HEK293T (cell line): Measurements from ENCODE around the gene RNF220.

Source experiments
- CTCF ChIA-PET: fragments of 350-600 bp; formaldehyde crosslinking; extraction: SDS; loops from one replicate; lab custom pipeline; 2021; ENCODE audit warnings: antibody characterized with exemption, inconsistent platforms; lab: Yijun Ruan, JAX
- POLR2A ChIA-PET: fragments of 350-600 bp; formaldehyde crosslinking; extraction: SDS; loops from one replicate; lab custom pipeline; 2020; ENCODE audit warnings: antibody characterized with exemption, inconsistent platforms; lab: Yijun Ruan, JAX
- DNase-seq: peaks from one replicate; pipeline ENCODE4 v3.0.0; 2012; ENCODE audit warnings: mixed read lengths; ENCODE audit errors: extremely low spot score
- ARNT ChIP-seq: fragments of 450-650 bp; IDR thresholded peaks from 2 replicates; pipeline ENCODE4 v1.6.1; 2017; ENCODE audit warnings: mild to moderate bottlenecking
- BHLHE40 ChIP-seq: fragments of 450-650 bp; IDR thresholded peaks from 2 replicates; pipeline ENCODE4 v1.6.1; 2016; ENCODE audit warnings: mild to moderate bottlenecking, moderate library complexity, borderline replicate concordance
- CTBP1 ChIP-seq: fragments of 450-650 bp; IDR thresholded peaks from 2 replicates; pipeline ENCODE4 v1.6.1; 2016; ENCODE audit warnings: borderline replicate concordance
- ELF4 ChIP-seq: fragments of 450-650 bp; IDR thresholded peaks from 2 replicates; pipeline ENCODE4 v1.6.1; 2017; ENCODE audit warnings: antibody characterized with exemption
- FOXA1 ChIP-seq: fragments of 450-650 bp; IDR thresholded peaks from 2 replicates; pipeline ENCODE4 v1.6.1; 2016; ENCODE audit warnings: mild to moderate bottlenecking
- FOXK2 ChIP-seq: fragments of 450-650 bp; IDR thresholded peaks from 2 replicates; pipeline ENCODE4 v1.6.1; 2016; ENCODE audit warnings: mild to moderate bottlenecking
- FOXM1 ChIP-seq: fragments of 450-650 bp; IDR thresholded peaks from 2 replicates; pipeline ENCODE4 v1.6.1; 2017; ENCODE audit warnings: mild to moderate bottlenecking, borderline replicate concordance
- HDGF ChIP-seq: fragments of 450-650 bp; IDR thresholded peaks from 2 replicates; pipeline ENCODE4 v1.6.1; 2017; ENCODE audit warnings: antibody characterized with exemption, borderline replicate concordance
- L3MBTL2 ChIP-seq: fragments of 450-650 bp; conservative IDR thresholded peaks from 2 replicates; pipeline ENCODE4 v1.6.1; 2016; ENCODE audit warnings: mild to moderate bottlenecking
- LEF1 ChIP-seq: fragments of 450-650 bp; IDR thresholded peaks from 2 replicates; pipeline ENCODE4 v1.6.1; 2017; ENCODE audit warnings: mild to moderate bottlenecking, borderline replicate concordance
- NFRKB ChIP-seq: fragments of 450-650 bp; IDR thresholded peaks from 2 replicates; pipeline ENCODE4 v1.6.1; 2016; ENCODE audit warnings: mild to moderate bottlenecking, moderate library complexity
- SP1 ChIP-seq: fragments of 450-650 bp; IDR thresholded peaks from 2 replicates; pipeline ENCODE4 v1.6.1; 2017
- SUZ12 ChIP-seq: fragments of 450-650 bp; IDR thresholded peaks from 2 replicates; pipeline ENCODE4 v1.6.1; 2016; ENCODE audit warnings: mild to moderate bottlenecking
- TARDBP ChIP-seq: fragments of 450-650 bp; IDR thresholded peaks from 2 replicates; pipeline ENCODE4 v1.6.1; 2016
- ZNF384 ChIP-seq: fragments of 450-650 bp; IDR thresholded peaks from 2 replicates; pipeline ENCODE4 v1.6.1; 2016
- TF ChIP-seq, protein P1 (sequence below): fragments of 450-650 bp; IDR thresholded peaks from 2 replicates; pipeline ENCODE4 v1.6.1; 2016

The RNF220 gene

GRCh38 chr1:44685218-44685617, 280.2 kb downstream of the RNF220 start:
- TF ChIP-seq LEF1 (no peak), BHLHE40 (no peak), FOXM1 (no peak), HDGF (no peak), L3MBTL2 (no peak), FOXK2 (no peak), SP1 (no peak), TARDBP (no peak), NFRKB (no peak), ELF4 (no peak), ZNF384 (no peak), SUZ12 (no peak)
- TF ChIP-seq, protein P1, sequence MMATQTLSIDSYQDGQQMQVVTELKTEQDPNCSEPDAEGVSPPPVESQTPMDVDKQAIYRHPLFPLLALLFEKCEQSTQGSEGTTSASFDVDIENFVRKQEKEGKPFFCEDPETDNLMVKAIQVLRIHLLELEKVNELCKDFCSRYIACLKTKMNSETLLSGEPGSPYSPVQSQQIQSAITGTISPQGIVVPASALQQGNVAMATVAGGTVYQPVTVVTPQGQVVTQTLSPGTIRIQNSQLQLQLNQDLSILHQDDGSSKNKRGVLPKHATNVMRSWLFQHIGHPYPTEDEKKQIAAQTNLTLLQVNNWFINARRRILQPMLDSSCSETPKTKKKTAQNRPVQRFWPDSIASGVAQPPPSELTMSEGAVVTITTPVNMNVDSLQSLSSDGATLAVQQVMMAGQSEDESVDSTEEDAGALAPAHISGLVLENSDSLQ: no peak
- CTCF ChIA-PET: no interaction called here
- POLR2A ChIA-PET: no interaction called here
- no peak for DNase-seq

GRCh38 chr1:44685881-44686280, 280.8 kb downstream of the RNF220 start:
- TF ChIP-seq SP1 (no peak), BHLHE40 (no peak), LEF1 (no peak), ARNT (no peak), FOXM1 (no peak), TARDBP (no peak), L3MBTL2 (no peak), ZNF384 (no peak), FOXA1 (no peak), HDGF (no peak), ELF4 (no peak), CTBP1 (no peak), FOXK2 (no peak), SUZ12 (no peak), NFRKB (no peak)
- TF ChIP-seq, protein P1: no peak
- ChIA-PET CTCF (no interaction called here), POLR2A (no interaction called here)
- DNase-seq: no peak

GRCh38 chr1:44688760-44689446, 283.8 kb downstream of the RNF220 start:
- DNase-seq: no peak
- TF ChIP-seq BHLHE40 (no peak), CTBP1 (no peak), ZNF384 (no peak), NFRKB (no peak), SP1 (no peak), L3MBTL2 (no peak), TARDBP (no peak), ELF4 (no peak), FOXK2 (no peak), HDGF (no peak), LEF1 (no peak), SUZ12 (no peak), FOXM1 (no peak), FOXA1 (no peak), ARNT (no peak)
- TF ChIP-seq, protein P1: no peak
- ChIA-PET CTCF (no interaction called here), POLR2A (interaction anchor here (0.8 to 1.6 kb wide), 4 partner anchors 15 to 603 kb away, joined by 3 to 8 read pairs (median 3); partner anchors contain the start of genes ARMH1 and TMEM53)

- TF ChIP-seq, protein P1: no peak
- no peak for TF ChIP-seq FOXA1
- no peak for TF ChIP-seq LEF1
- TF ChIP-seq L3MBTL2: no peak
- no peak for TF ChIP-seq HDGF
- no peak for TF ChIP-seq ARNT
- no peak for TF ChIP-seq ZNF384
- ChIA-PET CTCF (no interaction called here), POLR2A (interaction anchor here (0.8 to 1.1 kb wide), 3 partner anchors 15 to 603 kb away, joined by 3 to 8 read pairs (median 3); partner anchors contain the start of genes ARMH1 and TMEM53)
- no peak for DNase-seq
Observed at GRCh38 chr1:44689447-44689765, 284.4 kb downstream of the RNF220 start.

GRCh38 chr1:44693159-44693558, 288.1 kb downstream of the RNF220 start:
- CTCF ChIA-PET: interaction anchor here (0.5 kb wide), 1 partner anchor 12 kb away, joined by 4 read pairs; no protein-coding TSS in a partner anchor
- DNase-seq: no peak
- TF ChIP-seq FOXM1: no peak
- no peak for TF ChIP-seq SUZ12
- TF ChIP-seq LEF1: no peak
- no peak for TF ChIP-seq SP1
- no peak for TF ChIP-seq FOXK2
- no peak for TF ChIP-seq ZNF384
- no peak for TF ChIP-seq BHLHE40
- no peak for TF ChIP-seq NFRKB
- no peak for TF ChIP-seq FOXA1
- POLR2A ChIA-PET: interaction anchor here (1.9 kb wide), 1 partner anchor 19 kb away, joined by 4 read pairs; the partner anchor contains the start of genes ARMH1 and TMEM53
